Stimulated activated CD8-positive, alpha-beta memory T cell treated with anti-CD3 and anti-CD28 coated beads, Interleukin-12 subunit alpha, Interleukin-12 subunit beta, amount 100 ng/mL, for 24 hours (primary cell): ENCODE measurements around the gene IPO11.
"Not testable (repeated sequence)": the region's sequence is repeated elsewhere in the genome, so short reads cannot be mapped to it uniquely, and the experiment has no call there.

Experiments
- DNase-seq: peaks from one replicate; pipeline ENCODE4 v3.0.0-alpha.2; 2020; ENCODE audit errors: extremely low read depth

The IPO11 gene

DNA sequence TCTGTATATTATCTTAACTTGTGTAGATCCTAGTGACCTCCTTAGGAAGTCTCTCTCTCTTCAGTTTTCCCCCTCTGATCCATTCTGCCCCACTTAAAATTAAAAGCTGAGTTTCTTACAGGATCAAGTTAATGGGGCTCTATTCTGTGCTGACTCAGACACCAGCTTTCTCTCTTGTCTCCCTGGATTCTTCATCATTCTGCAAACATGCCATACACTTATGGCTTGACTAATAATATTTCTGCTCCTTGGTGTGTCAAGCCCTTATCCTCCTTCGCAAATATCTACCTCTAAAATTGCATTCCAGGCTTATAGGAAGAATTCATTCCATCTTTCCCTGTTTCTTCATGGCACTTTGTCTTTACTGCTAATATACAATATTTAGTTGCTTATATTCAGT lies 184.1 kb downstream of the IPO11 start:
- no peak for DNase-seq

GRCh38 chr5:62597314-62597713 lies 184.8 kb downstream of the IPO11 start:
- no peak for DNase-seq

GRCh38 chr5:62600560-62601252 lies 188.1 kb downstream of the IPO11 start:
- no peak for DNase-seq

DNA sequence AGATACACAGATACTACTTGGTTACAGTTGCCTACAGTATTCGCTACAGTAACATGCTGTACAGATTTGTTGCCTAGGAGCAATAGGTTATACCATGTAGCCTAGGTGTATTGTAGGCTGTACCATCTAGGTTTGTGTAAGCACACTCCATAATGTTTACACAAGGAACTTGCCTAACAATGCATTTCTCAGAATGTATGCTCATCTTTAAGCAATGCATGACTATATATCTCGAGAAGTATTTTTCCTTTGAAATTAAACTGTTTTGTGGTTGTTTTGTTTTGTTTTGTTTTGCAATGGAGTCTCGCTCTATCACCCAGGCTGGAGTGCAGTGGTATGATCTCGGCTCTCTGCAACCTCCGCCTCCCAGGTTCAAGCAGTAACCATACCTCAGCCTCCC lies 191.4 kb downstream of the IPO11 start:
- no peak for DNase-seq

- DNase-seq, result no peak
These were observed 193.1 kb downstream of the IPO11 start for GRCh38 chr5:62605638-62606037.

- no peak for DNase-seq
These were observed 194.3 kb downstream of the IPO11 start for GRCh38 chr5:62606878-62607277.

DNA sequence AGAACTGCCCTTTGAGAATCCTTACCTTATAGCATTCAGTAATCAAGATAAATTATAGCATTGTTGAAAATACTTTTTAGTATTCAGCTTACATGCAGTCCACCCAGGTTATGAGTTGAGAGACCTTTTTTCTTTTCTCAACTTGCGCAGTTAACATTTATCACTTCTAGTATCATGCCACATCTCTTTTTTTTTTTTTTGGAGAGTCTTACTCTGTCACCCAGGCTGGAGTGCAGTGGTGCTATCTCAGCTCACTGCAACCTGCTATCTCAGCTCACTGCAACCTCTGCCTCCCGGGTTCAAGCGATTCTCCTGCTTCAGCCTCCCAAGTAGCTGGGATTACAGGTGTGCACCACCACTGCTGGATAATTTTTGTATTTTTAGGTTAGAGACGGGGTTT lies 195.1 kb downstream of the IPO11 start:
- no peak for DNase-seq

DNA sequence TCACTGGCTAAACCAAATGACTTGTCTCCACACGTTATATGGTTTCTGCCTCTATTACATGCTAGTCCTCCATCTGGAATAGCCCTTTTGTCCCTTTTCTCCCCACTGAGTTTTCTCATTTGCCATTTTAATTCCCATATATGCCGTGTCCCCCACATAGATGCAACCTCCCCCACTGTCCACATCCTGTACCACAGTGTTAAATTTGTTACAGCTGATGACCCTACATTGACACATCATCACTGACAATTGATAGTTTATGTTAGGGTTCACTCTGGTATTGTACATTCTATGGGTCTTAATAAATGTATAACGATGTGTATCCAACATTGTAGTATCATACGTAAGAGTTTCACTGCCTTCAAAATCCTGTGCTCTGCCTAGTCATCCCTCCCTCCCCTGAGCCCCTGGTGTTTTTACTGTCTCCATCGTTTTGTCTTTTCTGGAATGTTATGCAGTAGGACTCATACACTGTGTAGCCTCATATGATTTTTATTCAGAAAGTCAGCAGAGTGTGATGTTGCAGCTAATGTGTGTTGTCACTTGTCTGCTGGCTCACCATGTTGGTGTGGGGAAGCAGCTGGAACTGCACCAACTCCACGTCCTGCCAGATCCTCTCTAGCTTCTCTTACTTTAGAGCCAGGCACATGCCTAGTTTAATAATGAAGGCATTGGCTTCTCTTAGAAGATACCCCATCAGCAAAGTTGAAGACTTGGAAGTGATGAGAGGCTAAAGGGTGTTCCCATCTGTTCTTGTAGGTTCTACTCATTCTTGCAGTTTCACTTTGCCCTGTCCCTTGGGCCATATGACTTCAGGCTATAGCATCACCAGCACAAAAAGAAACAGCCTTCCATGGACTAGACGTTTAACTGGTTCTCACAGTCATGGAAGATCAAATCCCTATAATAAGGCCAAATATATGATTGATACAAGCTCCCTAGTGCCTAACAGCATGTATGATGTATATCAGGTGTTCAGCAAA lies 196.3 kb downstream of the IPO11 start:
- DNase-seq, result no peak

DNA sequence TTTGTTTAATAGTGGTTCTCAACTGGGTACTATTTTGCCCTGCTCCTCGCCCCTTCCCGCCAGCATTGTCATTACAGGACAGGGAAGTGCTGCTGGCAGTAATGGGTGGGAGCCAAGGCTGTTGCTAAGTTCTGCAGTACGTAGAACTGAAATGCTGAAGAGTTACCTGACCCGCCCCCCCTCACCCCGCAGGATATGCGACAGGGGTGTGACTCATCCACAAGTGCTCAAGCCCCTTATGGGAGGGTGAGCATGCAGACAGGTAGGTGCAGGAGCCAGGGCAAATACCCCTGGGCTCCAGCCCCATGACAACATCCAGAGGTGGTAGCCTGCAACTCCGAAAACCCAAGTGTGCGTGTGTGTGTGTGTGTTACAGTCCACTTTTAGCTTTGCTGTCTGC lies 201.8 kb downstream of the IPO11 start:
- DNase-seq, result no peak

DNA sequence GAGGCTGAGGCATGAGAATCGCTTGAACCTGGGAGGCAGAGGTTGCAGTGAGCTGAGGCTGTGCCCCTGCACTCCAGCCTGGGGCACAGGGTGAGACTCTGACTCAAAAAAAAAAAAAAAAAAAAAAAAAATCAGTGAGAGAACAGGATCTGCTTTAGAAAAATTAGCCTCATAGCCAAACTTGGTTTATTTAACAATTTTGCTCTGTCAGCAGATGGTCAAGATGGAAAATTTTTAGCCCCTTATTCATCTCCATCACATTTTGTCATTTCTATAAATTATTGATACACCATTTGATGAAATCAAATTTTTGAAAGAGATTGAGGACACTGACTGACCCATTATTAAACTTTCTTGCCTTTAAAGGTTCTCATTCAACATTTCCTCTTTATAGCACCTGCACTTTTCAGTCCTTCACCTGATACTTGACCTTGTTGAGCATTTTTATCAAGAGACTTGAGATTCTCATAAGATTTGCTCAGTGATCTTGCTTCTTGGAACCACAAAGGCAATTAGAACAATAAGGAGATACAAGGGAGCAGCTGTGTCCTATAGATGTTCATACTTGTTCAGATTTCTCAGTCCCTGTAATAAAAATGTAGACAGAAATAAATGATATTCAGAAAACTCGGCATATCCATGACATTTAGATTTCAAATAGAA lies 204.2 kb downstream of the IPO11 start:
- DNase-seq, result no peak

- DNase-seq, result no peak
These were observed 205.4 kb downstream of the IPO11 start for GRCh38 chr5:62617943-62618342.

DNA sequence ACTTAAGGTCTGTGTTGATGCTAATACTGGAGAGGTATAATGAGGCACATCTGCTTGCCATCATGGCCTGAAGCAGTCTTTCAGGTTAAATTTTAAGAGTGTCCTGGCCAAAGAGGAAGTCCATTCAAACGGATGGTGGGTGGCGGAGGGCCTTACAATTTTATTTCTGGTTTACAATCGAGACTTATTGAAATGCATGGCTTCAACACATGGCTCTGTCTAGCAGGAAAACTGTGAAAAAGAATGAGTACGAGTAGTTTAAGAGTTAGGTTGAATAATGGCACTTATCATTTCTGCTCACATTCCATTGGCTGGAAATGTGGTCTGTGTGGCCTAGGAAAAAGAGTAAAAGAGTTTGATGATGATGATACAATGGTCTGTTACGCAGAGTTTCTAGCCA lies 208.2 kb downstream of the IPO11 start:
- no peak for DNase-seq

DNA sequence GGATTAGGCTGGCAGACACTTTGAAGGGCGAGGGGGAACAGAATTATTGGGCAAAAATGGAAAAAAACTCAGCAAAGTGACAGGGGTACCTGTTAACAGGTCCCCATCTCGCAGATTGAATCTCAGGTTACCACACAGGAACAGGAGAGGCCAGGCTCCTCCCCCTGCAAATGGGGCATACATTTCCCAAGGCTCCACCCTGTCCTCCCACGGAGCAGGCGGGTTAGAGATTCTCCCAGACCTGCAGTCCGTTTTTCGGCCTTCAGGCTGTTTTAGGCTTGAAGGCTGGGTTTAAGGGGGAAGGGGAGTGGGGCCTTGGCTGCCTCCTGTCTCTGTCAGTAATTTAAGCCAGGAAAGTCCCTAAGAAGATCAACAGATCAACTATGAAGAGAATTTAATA lies 208.7 kb downstream of the IPO11 start:
- no peak for DNase-seq

GRCh38 chr5:62623271-62623670 lies 210.7 kb downstream of the IPO11 start:
- no peak for DNase-seq

GRCh38 chr5:62624436-62624835 lies 211.9 kb downstream of the IPO11 start:
- not testable (repeated sequence) for DNase-seq

GRCh38 chr5:62626534-62626933 lies 214.0 kb downstream of the IPO11 start:
- DNase-seq, result no peak

- DNase-seq, result no peak
These were observed 214.6 kb downstream of the IPO11 start for GRCh38 chr5:62627121-62627520.

GRCh38 chr5:62627901-62628300 lies 215.3 kb downstream of the IPO11 start:
- DNase-seq, result no peak

- DNase-seq, result no peak
These were observed 219.5 kb downstream of the IPO11 start for GRCh38 chr5:62631909-62632580.

DNA sequence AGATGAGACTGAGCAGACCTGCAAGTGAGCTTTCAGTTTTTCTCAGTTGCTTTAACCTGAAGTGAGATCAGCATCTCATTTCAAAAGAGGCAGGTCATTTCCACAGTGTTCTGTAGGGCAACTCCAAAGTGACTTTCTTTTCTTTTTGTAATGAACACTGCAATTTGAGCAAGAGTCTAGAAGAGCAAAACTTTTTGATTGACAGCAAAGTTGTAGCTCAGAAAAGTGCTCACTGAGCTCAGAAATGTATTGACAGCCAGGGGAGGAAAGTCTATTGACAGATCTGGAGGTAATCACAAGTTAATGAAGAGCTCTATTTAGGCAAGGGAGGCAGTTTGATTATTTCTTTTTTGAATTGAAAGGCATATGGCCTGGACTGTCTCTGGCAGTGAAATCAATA lies 220.7 kb downstream of the IPO11 start:
- no peak for DNase-seq

DNA sequence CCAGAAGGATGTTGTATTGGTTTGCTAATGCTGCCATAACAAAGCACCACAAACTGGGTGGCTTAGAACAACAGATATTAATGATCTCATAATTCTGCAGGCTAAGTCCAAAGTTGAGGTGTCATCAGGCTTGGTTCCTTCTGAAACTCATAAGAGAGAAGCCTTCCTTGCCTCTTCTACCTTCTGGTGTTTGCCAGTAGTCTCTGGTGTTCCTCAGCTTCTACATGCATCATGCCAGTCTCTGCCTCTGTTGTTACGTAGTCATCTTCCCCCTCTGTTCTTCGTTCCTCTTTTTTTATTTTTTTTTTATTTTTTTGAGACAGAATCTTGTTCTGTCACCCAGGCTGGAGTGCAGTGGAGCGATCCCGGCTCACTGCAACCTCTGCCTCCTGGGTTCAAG lies 227.9 kb downstream of the IPO11 start:
- no peak for DNase-seq

GRCh38 chr5:62642468-62642867 lies 229.9 kb downstream of the IPO11 start:
- no peak for DNase-seq
